ENCODE data around the gene MAGI1.

DNA sequence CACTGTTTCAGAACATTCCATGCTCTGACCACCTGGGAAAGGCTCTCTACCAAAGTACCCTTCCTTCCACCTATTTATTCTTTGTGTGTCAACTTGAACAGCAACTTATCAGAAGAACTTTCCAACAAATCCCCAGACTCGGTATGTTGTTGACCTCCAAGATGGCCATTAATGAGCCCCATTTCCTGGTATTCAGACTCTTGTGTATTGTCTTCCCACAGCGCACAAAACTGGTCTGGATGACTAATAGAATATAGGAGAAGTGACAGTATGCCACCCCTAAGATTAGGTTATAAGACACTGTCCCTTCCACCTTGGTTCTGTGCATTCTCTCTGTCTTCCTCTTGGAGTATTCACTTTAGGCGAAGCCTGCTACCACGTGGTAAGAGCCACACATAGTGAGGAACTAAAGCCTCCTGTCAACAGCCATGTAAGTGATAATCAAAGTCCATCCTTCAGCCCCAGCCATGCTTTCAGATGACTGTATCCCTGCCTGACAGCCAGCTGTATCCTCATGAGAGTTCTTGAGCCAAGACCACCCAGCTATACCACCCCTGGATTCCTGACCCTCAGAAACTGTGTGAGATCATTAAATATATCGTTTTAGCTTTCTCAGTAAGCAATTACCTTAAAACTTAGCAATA, 481.7 kb downstream of the MAGI1 start:
- TF ChIP-seq, protein P1, sequence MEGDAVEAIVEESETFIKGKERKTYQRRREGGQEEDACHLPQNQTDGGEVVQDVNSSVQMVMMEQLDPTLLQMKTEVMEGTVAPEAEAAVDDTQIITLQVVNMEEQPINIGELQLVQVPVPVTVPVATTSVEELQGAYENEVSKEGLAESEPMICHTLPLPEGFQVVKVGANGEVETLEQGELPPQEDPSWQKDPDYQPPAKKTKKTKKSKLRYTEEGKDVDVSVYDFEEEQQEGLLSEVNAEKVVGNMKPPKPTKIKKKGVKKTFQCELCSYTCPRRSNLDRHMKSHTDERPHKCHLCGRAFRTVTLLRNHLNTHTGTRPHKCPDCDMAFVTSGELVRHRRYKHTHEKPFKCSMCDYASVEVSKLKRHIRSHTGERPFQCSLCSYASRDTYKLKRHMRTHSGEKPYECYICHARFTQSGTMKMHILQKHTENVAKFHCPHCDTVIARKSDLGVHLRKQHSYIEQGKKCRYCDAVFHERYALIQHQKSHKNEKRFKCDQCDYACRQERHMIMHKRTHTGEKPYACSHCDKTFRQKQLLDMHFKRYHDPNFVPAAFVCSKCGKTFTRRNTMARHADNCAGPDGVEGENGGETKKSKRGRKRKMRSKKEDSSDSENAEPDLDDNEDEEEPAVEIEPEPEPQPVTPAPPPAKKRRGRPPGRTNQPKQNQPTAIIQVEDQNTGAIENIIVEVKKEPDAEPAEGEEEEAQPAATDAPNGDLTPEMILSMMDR (IDR thresholded peaks at IDR 0.05): no peak
- TF ChIP-seq POLR2A (IDR thresholded peaks at IDR 0.05): no peak
- TF ChIP-seq POLR2AphosphoS5 (IDR thresholded peaks at IDR 0.05): no peak
